GM18909 (cell line): ENCODE results near the gene PRICKLE4.
A peak's percentile ranks its signal among the peaks of the same experiment; 100 is the strongest.

Experiments used
- ATAC-seq: cut with Tn5 transposase; IDR thresholded peaks from one replicate; pipeline ENCODE4 v1.9.1; 2021; ENCODE audit warnings: mild to moderate bottlenecking; ENCODE audit not compliant: unreplicated experiment, poor library complexity

The PRICKLE4 gene, protein sequence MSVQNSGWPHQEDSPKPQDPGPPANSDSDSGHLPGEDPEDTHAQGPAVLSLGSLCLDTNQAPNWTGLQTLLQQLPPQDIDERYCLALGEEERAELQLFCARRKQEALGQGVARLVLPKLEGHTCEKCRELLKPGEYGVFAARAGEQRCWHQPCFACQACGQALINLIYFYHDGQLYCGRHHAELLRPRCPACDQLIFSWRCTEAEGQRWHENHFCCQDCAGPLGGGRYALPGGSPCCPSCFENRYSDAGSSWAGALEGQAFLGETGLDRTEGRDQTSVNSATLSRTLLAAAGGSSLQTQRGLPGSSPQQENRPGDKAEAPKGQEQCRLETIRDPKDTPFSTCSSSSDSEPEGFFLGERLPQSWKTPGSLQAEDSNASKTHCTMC

GRCh38 chr6:41780551-41781365 lies at the start of gene PRICKLE4:
Gene PRICKLE4, plus strand, starts transcription at chr6:41780782. Its CDS starts 2,692 bp downstream, at chr6:41783474.
- ATAC-seq = no peak

- ATAC-seq = no peak
Observed at GRCh38 chr6:41731561-41732086, 49.0 kb upstream of the PRICKLE4 start.

DNA sequence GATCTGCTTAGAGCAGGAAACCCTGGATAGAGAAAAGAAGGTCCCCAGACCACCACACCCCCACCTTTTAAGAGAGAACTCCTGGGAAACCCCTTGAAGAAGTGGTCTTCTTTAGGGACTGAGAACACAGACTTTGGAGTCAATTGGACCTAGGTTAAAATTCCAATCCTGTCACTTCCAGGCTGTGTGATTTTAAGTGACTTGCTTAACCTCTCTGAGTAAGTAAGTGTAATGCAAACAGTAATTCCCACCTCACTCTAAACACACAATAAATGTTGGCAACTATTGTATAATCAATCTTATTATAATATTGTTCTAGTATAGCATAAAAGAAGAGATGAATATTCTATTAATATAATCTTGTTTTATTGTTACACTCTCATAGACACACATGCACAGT lies 48.4 kb upstream of the PRICKLE4 start:
- ATAC-seq = no peak

- ATAC-seq = peak; percentile 33
Observed at GRCh38 chr6:41732591-41733359, 47.8 kb upstream of the PRICKLE4 start.

DNA sequence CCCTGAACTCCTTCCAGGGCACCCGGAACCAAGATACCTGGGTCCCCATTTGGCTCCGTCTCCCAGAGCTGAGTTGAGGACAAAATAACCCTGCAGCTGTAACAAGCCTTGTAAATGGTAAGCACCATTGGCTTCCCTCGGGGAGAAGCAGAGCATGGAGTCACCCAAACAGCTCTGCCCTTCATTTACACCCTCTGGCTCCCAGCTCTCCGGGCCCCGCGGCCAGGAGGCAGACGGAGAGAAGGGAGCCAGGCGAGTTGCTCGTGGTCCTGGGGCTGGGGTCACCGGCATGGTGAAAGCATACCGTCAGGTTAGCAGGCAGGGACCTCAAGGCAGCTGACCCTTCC lies 47.2 kb upstream of the PRICKLE4 start:
- no peak for ATAC-seq

GRCh38 chr6:41733707-41734665 lies 46.6 kb upstream of the PRICKLE4 start:
- peak; percentile 50 for ATAC-seq

DNA sequence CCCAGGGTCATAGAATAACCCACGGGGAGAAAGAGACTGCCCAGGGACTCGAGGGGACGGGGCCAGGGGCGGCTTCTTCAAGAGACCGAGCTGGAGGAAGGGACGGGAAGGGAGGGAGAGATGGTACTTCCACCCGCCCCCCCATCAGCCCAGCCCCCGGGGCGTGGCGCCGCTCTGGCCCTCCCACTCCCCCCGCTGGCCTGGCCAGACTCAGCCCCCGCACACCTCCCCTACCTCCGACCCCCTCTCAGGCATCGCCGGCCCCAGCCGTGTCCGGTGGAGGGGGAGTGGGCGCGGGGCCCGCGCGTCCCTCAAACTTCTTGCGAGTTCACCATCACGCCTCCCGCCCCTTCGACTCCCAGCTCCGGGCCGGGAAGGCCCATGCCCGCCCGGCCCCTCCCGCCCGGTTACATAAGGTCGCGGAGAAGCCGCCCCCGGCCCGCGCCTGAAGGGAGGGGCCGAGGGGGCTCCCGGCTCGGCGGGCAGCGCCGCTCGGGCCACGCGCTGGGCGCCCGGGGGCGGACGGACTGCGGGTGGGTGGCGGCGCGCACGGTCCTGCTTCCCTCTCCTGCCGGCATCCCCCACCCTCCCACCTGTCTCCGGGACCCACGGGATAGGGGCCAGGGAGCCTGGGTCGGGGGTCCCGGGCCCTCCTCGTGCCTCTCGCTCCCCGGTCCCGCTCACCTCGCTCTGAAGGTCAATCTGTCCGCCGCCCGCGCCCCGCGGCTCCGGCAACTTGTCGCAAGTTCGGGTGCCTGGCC lies 45.7 kb upstream of the PRICKLE4 start:
- ATAC-seq = peak; percentile 18

- peak; percentile 59 for ATAC-seq
Observed at GRCh38 chr6:41735427-41736185, 45.0 kb upstream of the PRICKLE4 start, which contains the start of gene TFEB. Gene TFEB, minus strand, starts transcription at chr6:41735608. Its CDS starts 44,395 bp downstream, at chr6:41691213.

DNA sequence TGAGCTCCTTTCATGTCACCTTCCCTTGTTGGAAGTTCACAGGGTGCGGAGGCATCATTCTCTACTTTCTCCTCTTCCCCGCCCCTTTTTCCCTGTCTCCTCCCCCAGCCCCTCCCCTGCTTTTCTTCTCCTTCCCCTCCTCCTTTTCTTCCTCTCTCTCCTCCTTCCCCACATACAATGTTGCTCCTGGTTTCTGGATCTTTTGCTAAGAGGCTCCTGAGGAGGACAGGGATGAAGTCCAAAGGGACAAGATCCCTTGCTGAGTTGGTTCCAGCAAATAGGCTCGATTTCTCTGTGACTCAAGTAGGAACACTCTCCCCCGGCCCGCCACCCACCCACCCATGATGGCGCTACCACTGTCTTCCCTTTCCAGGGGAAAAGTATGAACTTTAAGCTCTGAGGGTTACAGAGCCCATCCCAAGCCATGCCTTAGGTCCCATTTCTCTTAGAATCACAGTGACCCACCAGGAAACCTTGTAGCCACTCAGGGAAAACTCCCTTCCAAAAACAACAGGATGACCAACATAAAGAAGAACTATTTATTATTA lies 44.3 kb upstream of the PRICKLE4 start:
- no peak for ATAC-seq

- ATAC-seq = no peak
Observed at GRCh38 chr6:41736800-41737555, 43.6 kb upstream of the PRICKLE4 start.

GRCh38 chr6:41737591-41738130 lies 42.9 kb upstream of the PRICKLE4 start:
- no peak for ATAC-seq

DNA sequence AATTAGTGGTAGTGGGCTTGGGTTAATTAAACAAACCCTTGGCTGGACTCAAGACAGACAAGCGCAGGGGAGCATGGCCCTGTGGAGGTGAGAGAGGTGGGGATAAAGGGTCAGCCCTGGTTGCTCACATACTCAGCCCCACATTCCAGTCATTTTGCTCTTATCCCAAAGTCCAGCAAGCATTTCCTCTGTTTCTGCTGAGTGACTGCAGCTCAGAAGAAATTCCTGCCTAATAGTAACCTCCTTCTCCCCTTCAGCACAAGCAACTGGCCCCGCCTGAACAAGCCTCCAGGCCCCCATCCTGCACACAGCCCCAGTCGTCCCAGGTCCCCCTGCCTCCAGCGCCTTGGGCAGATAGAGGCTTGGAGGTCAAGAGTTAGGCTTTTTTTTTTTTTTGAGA lies 41.5 kb upstream of the PRICKLE4 start:
- ATAC-seq = no peak

DNA sequence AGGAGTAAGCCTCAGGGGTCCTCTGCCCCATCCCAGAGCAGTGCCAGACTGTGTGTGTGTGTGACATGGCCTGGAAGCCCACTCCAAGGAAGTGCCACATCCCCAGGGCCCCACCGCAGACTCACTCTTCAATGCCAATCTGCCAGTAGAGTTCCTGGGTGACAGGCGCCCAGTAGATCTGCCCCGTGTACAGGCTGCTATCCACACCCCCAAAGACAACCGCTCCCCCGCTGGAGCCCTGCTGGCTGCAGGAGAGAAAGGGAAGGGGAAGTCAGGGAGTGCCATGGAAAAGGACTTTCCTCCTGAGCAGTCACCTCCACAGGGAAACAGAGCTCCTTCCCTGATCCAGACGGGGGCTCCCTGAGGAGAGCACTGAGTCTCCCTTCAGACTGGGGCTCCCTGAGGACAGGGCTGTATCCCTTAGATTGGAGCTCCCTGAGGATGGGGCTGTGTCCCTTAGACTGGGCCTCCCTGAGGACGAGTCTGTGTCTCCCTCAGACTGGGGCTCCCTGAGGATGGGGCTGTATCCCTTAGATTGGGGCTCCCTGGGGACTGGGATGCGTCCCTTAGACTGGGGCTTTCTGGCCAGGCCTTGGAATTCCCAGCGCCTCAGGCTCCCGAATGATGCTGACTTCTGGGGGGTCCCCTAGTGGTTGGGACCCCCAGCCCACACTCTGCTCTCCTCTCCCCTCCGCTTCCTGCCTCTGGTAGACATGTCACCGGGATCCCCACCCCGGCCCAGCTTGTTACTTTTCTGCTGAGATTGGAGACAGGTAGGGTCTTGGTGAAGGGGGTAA lies 40.0 kb upstream of the PRICKLE4 start:
- ATAC-seq = no peak

- ATAC-seq = no peak
Observed at GRCh38 chr6:41741625-41742490, 38.7 kb upstream of the PRICKLE4 start.
